ENCODE measurements around the gene FAM124A. TPM values are rescaled to one million over a fixed set of nuclear protein-coding genes. Genes with fewer than 3 reads are reported as not detected.

Gene FAM124A
- total and polyA plus RNA-seq, 2 of the 8 experiments (the other 6 are each of a cell fraction or from before 2014, with no cell fraction given): 40.7 to 49.9 TPM

GRCh38 chr13:51305271-51305967 is 83.2 kb downstream of the FAM124A start:
- peak overlapping the region; percentile 91 for H3K18ac ChIP-seq (ENCODE audit: extremely low read depth, low read length)
- H4K91ac ChIP-seq (replicated peaks; ENCODE audit: insufficient read length, low read length): peak overlapping the region; percentile 77
- H3K9ac ChIP-seq (replicated peaks in 1 of 4; ENCODE audit: extremely low read depth in 1 of 4, low read depth in 3 of 4, low read length in 3 of 4): no peak overlapping the region
- no peaks in the 10 kb centered on the region for H3K27me3 ChIP-seq (replicated peaks in 1 of 4; ENCODE audit: control insufficient read depth in 3 of 4, extremely low read depth in 1 of 4, insufficient read depth in 3 of 4, low read length in 3 of 4)
- H2AK5ac ChIP-seq (ENCODE audit: low read depth, low read length): no peak overlapping the region
- no peaks in the 10 kb centered on the region for H3K9me3 ChIP-seq (ENCODE audit: insufficient read depth in 2 of 2, low read depth in 1 of 2, low read length in 1 of 2)
- H2AFZ ChIP-seq (ENCODE audit: low read length): no peak overlapping the region
- CTCF ChIA-PET (ENCODE audit: partially characterized antibody): no interaction called here
- FAIRE-seq: peak; percentile 82
- POLR2A ChIA-PET (ENCODE audit: partially characterized antibody): interaction anchor here (1.2 to 1.6 kb wide), 3 partner anchors 17 to 129 kb away, joined by 3 to 5 read pairs (median 3); no protein-coding TSS in a partner anchor
- H2BK120ac ChIP-seq (replicated peaks; ENCODE audit: low read depth, low read length): peak overlapping the region; percentile 30
- no peak overlapping the region for H3K56ac ChIP-seq (replicated peaks; ENCODE audit: insufficient read length, low read depth, low read length)
- WGBS, 2 experiments (ENCODE audit: extremely low coverage in 1 of 2, insufficient coverage in 1 of 2, insufficient read length in 1 of 2, insufficient replicate concordance in 2 of 2, low coverage in 1 of 2, low lambda C conversion rate in 2 of 2, missing lambda C conversion rate in 1 of 2): 53% methylated on average over 7 of the region's 7 CpGs; no CpG with 5 or more reads in 1 of the 2 experiments
- peak overlapping the region; percentile 28 to 46; a peak in 3 of 4 replicates for H3K4me2 ChIP-seq (ENCODE audit: insufficient read depth in 1 of 2, low read depth in 2 of 2, low read length in 2 of 2)
- peak overlapping the region in 1 of 4 experiments; percentile 3; a peak in 1 of 8 replicates for H3K4me3 ChIP-seq (ENCODE audit: extremely low read depth in 1 of 4, insufficient read depth in 2 of 4, low read depth in 3 of 4, low read length in 4 of 4)
- H3K79me2 ChIP-seq (ENCODE audit: control insufficient read depth in 1 of 2, insufficient read depth in 2 of 2, low read length in 2 of 2): no peaks in the 10 kb centered on the region
- no peak for DNase-seq (ENCODE audit: low read depth in 1 of 2, low spot score in 2 of 2)
- H2BK20ac ChIP-seq (ENCODE audit: low read length): peak overlapping the region; percentile 91; the same call in 1 of the 2 replicates
- H3K4ac ChIP-seq (replicated peaks; ENCODE audit: insufficient read length, low read depth, low read length): peak overlapping the region; percentile 19
- H3K14ac ChIP-seq (ENCODE audit: insufficient read length): no peak overlapping the region
- H3K27ac ChIP-seq (ENCODE audit: low read depth, low read length): peak overlapping the region; percentile 73; the same call in 1 of the 2 replicates
- H2BK5ac ChIP-seq (ENCODE audit: low read depth, low read length): peak overlapping the region; percentile 73; the same call in 1 of the 2 replicates
- H3K23me2 ChIP-seq (ENCODE audit: low read depth, low read length): no peaks in the 10 kb centered on the region; the same call in 1 of the 2 replicates
- H4K8ac ChIP-seq (ENCODE audit: extremely low read depth, insufficient read depth, low read length): no peak overlapping the region
- peak overlapping the region; percentile 20 for H2BK12ac ChIP-seq (ENCODE audit: low read depth, low read length)
- H3K36me3 ChIP-seq (ENCODE audit: control insufficient read depth in 2 of 4, insufficient read depth in 4 of 4, low read length in 3 of 4): no peaks in the 10 kb centered on the region
- peak overlapping the region; percentile 89 for H4K5ac ChIP-seq (ENCODE audit: insufficient read length, low read depth, low read length)
- no peaks in the 10 kb centered on the region for H4K20me1 ChIP-seq (replicated peaks in 1 of 2; ENCODE audit: control insufficient read depth in 1 of 2, insufficient read depth in 2 of 2, low read length in 2 of 2)
- H3K4me1 ChIP-seq (replicated peaks in 1 of 4; ENCODE audit: control insufficient read depth in 3 of 4, insufficient read depth in 4 of 4, low read length in 3 of 4): peaks cover 11 to 31% (median 29%) of the 10 kb centered on the region in 4 experiments
- no peak overlapping the region for H3K23ac ChIP-seq (ENCODE audit: insufficient read length)
- H2BK15ac ChIP-seq (ENCODE audit: low read length): no peak overlapping the region
- H3K79me1 ChIP-seq (ENCODE audit: low read depth, low read length): no peaks in the 10 kb centered on the region
- TF ChIP-seq USF2 (IDR thresholded peaks at IDR 0.05; ENCODE audit: low read length): no peak
- TF ChIP-seq HDAC2 (IDR thresholded peaks at IDR 0.05; ENCODE audit: borderline replicate concordance in 1 of 2, low read depth in 2 of 2, low read length in 2 of 2): no peak
- no peak for TF ChIP-seq POLR2AphosphoS5 (IDR thresholded peaks at IDR 0.05; ENCODE audit: low read depth, low read length)
- no peak for TF ChIP-seq CBX5 (IDR thresholded peaks at IDR 0.05; ENCODE audit: low read depth, low read length)
- TF ChIP-seq KDM4A (IDR thresholded peaks at IDR 0.05; ENCODE audit: low read depth, low read length, severe bottlenecking): no peak
- no peak for TF ChIP-seq SP2 (IDR thresholded peaks at IDR 0.05; ENCODE audit: low read length)

Measured in H1 (cell line).